ENCODE data around the gene SAV1. TPM values are rescaled to one million over a fixed set of nuclear protein-coding genes. Genes with fewer than 3 reads are reported as not detected.

Gene SAV1
- total and polyA plus RNA-seq, 10 of the 15 experiments (the other 5 are each of a cell fraction or from before 2014, with no cell fraction given): 10.1 to 29.1 (median 20.4) TPM

GRCh38 chr14:50670196-50670865 is 2.2 kb upstream of the SAV1 start:
- no peak for FAIRE-seq
- SMC1A ChIA-PET (ENCODE audit: uncharacterized antibody, unreplicated experiment): interaction anchor here (1.0 to 1.8 kb wide), 3 partner anchors 13 to 106 kb away, joined by 3 to 5 read pairs (median 3); no protein-coding TSS in a partner anchor
- RAD21 ChIA-PET (ENCODE audit: unreplicated experiment): interaction anchor here (0.7 to 1.4 kb wide), 2 partner anchors 67 to 70 kb away, joined by 3 to 6 read pairs; no protein-coding TSS in a partner anchor
- Histone ChIP-seq H3K27me3 (replicated peaks in 1 of 2; ENCODE audit: control insufficient read depth in 2 of 2, insufficient read depth in 2 of 2, low read length in 1 of 2) (no peaks in the 10 kb centered on the region), H3K4me2 (ENCODE audit: control insufficient read depth, insufficient read depth) (no peak overlapping the region), H3K79me2 (ENCODE audit: control insufficient read depth, insufficient read depth, low read length) (peaks cover 26% of the 10 kb centered on the region), H3K36me3 (ENCODE audit: control insufficient read depth in 2 of 2, insufficient read depth in 2 of 2, low read length in 1 of 2) (no peaks in the 10 kb centered on the region), H4K20me1 (ENCODE audit: control insufficient read depth, insufficient read depth) (no peaks in the 10 kb centered on the region), H2AFZ (ENCODE audit: control insufficient read depth, low read depth, low read length) (no peak overlapping the region), H3K4me1 (ENCODE audit: control insufficient read depth, insufficient read depth, low read length) (no peaks in the 10 kb centered on the region), H3K4me3 (no peak overlapping the region), H3K27ac (ENCODE audit: control insufficient read depth, insufficient read depth) (no peak overlapping the region), H3K9ac (ENCODE audit: control insufficient read depth, insufficient read depth, low read length) (no peak overlapping the region), H3K9me3 (replicated peaks; ENCODE audit: control insufficient read depth, insufficient read depth, low read length) (no peaks in the 10 kb centered on the region)
- no peak for ATAC-seq
- POLR2A ChIA-PET: interaction anchor here (0.6 kb wide), 1 partner anchor 23 kb away, joined by 3 read pairs; no protein-coding TSS in a partner anchor
- in situ Hi-C loops (cut with MboI) (no loop called here), intact Hi-C loops (cut with micrococcal nuclease; ENCODE audit: unreplicated experiment) (no loop called here)
- DNase-seq (ENCODE audit: low read depth, low spot score): no peak
- TF ChIP-seq NFYB (IDR thresholded peaks at IDR 0.05; ENCODE audit: insufficient read depth, low read depth, low read length) (no peak), RBBP5 (conservative IDR thresholded peaks at IDR 0.05) (no peak), IKZF2 (IDR thresholded peaks at IDR 0.05) (no peak), TCF12 (IDR thresholded peaks at IDR 0.05; ENCODE audit: low read depth, low read length) (no peak), MEF2B (IDR thresholded peaks at IDR 0.05; ENCODE audit: partially characterized antibody, poor library complexity, severe bottlenecking) (no peak), JUND (IDR thresholded peaks at IDR 0.05; ENCODE audit: low read depth, low read length) (no peak), HDAC6 (IDR thresholded peaks at IDR 0.05; ENCODE audit: unreplicated experiment) (no peak), HCFC1 (IDR thresholded peaks at IDR 0.05; ENCODE audit: low read length) (no peak), USF2 (IDR thresholded peaks at IDR 0.05; ENCODE audit: borderline replicate concordance, low read depth, low read length) (no peak), TARDBP (IDR thresholded peaks at IDR 0.05; ENCODE audit: borderline replicate concordance) (no peak)
- TF ChIP-seq, protein P1, sequence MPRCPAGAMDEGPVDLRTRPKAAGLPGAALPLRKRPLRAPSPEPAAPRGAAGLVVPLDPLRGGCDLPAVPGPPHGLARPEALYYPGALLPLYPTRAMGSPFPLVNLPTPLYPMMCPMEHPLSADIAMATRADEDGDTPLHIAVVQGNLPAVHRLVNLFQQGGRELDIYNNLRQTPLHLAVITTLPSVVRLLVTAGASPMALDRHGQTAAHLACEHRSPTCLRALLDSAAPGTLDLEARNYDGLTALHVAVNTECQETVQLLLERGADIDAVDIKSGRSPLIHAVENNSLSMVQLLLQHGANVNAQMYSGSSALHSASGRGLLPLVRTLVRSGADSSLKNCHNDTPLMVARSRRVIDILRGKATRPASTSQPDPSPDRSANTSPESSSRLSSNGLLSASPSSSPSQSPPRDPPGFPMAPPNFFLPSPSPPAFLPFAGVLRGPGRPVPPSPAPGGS (IDR thresholded peaks at IDR 0.05; ENCODE audit: borderline replicate concordance, insufficient read depth, low read depth, low read length, poor library complexity, severe bottlenecking): no peak
- TF ChIP-seq, protein P2, sequence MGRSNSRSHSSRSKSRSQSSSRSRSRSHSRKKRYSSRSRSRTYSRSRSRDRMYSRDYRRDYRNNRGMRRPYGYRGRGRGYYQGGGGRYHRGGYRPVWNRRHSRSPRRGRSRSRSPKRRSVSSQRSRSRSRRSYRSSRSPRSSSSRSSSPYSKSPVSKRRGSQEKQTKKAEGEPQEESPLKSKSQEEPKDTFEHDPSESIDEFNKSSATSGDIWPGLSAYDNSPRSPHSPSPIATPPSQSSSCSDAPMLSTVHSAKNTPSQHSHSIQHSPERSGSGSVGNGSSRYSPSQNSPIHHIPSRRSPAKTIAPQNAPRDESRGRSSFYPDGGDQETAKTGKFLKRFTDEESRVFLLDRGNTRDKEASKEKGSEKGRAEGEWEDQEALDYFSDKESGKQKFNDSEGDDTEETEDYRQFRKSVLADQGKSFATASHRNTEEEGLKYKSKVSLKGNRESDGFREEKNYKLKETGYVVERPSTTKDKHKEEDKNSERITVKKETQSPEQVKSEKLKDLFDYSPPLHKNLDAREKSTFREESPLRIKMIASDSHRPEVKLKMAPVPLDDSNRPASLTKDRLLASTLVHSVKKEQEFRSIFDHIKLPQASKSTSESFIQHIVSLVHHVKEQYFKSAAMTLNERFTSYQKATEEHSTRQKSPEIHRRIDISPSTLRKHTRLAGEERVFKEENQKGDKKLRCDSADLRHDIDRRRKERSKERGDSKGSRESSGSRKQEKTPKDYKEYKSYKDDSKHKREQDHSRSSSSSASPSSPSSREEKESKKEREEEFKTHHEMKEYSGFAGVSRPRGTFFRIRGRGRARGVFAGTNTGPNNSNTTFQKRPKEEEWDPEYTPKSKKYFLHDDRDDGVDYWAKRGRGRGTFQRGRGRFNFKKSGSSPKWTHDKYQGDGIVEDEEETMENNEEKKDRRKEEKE (IDR thresholded peaks at IDR 0.05): no peak
- CTCF ChIA-PET: interaction anchor here (0.6 to 1.1 kb wide), 3 partner anchors 103 to 197 kb away, joined by 3 to 4 read pairs (median 3); no protein-coding TSS in a partner anchor
- WGBS (ENCODE audit: insufficient coverage, insufficient replicate concordance, low lambda C conversion rate, missing lambda C conversion rate): 88% methylated on average over 10 of the region's 10 CpGs
- BruUV-seq (replicated peaks): no TSS peak

Measured in GM12878 (cell line).